Fibroblast of lung (primary cell): Measurements from ENCODE around the gene YJEFN3.

Experiments
- CTCF ChIP-seq, 2 donors: IDR thresholded peaks in 1 of 2; conservative IDR thresholded peaks in 1 of 2; 1 replicate in 1 of 2; 2 replicates in 1 of 2; pipeline ENCODE4 v1.5.1; 2011 to 2012; ENCODE audit warnings: low read length in 2 of 2, control low read depth in 1 of 2, inconsistent platforms in 1 of 2, low read depth in 1 of 2, mild to moderate bottlenecking in 1 of 2
- EZH2 ChIP-seq: IDR thresholded peaks from 2 replicates; pipeline ENCODE4 v1.5.1; 2012; ENCODE audit warnings: low read length, control low read depth, mild to moderate bottlenecking; ENCODE audit errors: missing control alignments

DNA sequence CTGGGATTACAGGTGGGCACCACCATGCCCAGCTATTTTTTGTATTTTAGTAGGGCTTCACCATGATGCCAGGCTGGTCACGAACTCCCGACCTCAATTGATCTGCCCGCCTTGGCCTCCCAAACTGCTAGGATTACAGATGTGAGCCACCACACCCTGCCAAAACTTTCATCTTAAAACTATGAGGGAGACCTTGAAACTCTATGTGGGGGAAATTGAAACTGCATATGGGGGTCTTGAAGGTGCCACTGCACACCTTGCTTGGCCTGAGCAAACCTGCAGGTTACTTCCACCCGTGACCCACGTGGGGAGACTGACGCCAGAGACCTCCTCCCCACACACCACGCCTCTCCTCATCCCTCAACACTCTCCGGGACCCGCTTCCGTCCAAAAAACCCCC, 25.0 kb downstream of the YJEFN3 start:
- no peak for TF ChIP-seq CTCF (conservative IDR thresholded peaks at IDR 0.05 in 1 of 2, IDR thresholded peaks at IDR 0.05 in 1 of 2; ENCODE audit: low read depth in 1 of 2, low read length in 2 of 2)
- TF ChIP-seq EZH2 = no peak
